ENCODE data around the gene AHNAK. TPM values are rescaled to one million over a fixed set of nuclear protein-coding genes. Genes with fewer than 3 reads are reported as not detected.

The AHNAK gene
- total RNA-seq, 1 donor from 2014 or later, result 296 TPM

GRCh38 chr11:62542111-62542745 is 4.4 kb downstream of the AHNAK start:
- no peak for TF ChIP-seq CTCF (conservative IDR thresholded peaks at IDR 0.05; ENCODE audit: low read depth, low read length)
- no peak for DNase-seq (ENCODE audit: low read depth)
- H3K4me3 ChIP-seq (ENCODE audit: low read depth, low read length), result peak overlapping the region; percentile 99

GRCh38 chr11:62540804-62541701 is 5.6 kb downstream of the AHNAK start:
- DNase-seq (ENCODE audit: low read depth), result no peak
- TF ChIP-seq CTCF (conservative IDR thresholded peaks at IDR 0.05; ENCODE audit: low read depth, low read length), result no peak
- peak overlapping the region; percentile 99 for H3K4me3 ChIP-seq (ENCODE audit: low read depth, low read length)

GRCh38 chr11:62539238-62539925 is 7.2 kb downstream of the AHNAK start:
- TF ChIP-seq CTCF (conservative IDR thresholded peaks at IDR 0.05; ENCODE audit: low read depth, low read length), result no peak
- peak overlapping the region; percentile 33 for H3K4me3 ChIP-seq (ENCODE audit: low read depth, low read length)
- DNase-seq (ENCODE audit: low read depth), result no peak

GRCh38 chr11:62538470-62539237 is 8.0 kb downstream of the AHNAK start:
- no peak for TF ChIP-seq CTCF (conservative IDR thresholded peaks at IDR 0.05; ENCODE audit: low read depth, low read length)
- no peak for DNase-seq (ENCODE audit: low read depth)
- peak overlapping the region; percentile 33 for H3K4me3 ChIP-seq (ENCODE audit: low read depth, low read length)

- DNase-seq (ENCODE audit: low read depth), result no peak
- TF ChIP-seq CTCF (conservative IDR thresholded peaks at IDR 0.05; ENCODE audit: low read depth, low read length), result no peak
Observed at GRCh38 chr11:62536301-62536957, 10.2 kb downstream of the AHNAK start.

GRCh38 chr11:62535802-62536201 is 10.8 kb downstream of the AHNAK start:
- DNase-seq (ENCODE audit: low read depth), result no peak
- no peak for TF ChIP-seq CTCF (conservative IDR thresholded peaks at IDR 0.05; ENCODE audit: low read depth, low read length)
- no peak overlapping the region for H3K4me3 ChIP-seq (ENCODE audit: low read depth, low read length)

More at GRCh38 chr11:62536301-62536957, 10.2 kb downstream of the AHNAK start:
- H3K4me3 ChIP-seq (ENCODE audit: low read depth, low read length), result no peak overlapping the region
